ENCODE data around the gene PRR29.

Gene PRR29

DNA sequence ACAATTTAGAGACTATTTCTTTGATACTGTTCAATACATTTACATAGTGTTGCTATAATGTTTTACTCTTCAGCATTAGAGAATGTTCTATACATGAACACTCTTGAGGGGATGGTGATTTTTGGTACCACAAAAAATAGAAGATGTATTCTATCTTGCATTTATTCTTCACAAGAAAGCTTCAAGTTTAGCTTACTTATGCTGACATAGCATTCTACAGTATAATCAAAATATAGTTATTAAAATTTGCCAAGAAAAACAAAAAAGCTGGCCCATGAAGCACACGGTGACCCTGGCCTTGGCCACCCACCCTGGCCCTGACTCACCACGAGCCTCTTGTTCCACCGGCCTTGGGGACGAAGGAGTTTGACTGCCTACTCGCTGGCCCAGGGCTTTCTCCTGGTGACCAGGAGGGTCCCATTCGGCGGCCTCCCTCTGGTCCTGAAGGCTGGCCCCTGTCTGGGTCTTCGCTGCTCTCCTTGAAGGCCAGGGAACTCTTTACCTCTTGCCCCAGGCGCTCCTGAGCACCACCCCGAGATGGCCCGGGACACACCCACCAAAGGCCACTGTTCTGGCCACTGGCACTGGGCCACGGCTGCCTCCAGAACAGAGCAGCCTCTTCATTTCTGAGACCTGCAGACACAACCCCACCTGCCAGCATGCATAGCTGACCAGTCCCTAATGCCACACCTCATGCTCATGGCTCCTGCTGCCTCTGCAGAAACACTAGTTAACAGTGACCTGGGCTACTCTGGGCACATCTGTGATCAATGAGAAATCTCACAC is 44.7 kb downstream of the PRR29 start:
- DNase-seq (ENCODE audit: low spot score), result no peak

GRCh38 chr17:64045176-64045575 is 47.0 kb downstream of the PRR29 start:
- no peak for DNase-seq (ENCODE audit: low spot score)

- no peak for DNase-seq (ENCODE audit: low spot score)
These were observed 50.7 kb downstream of the PRR29 start for GRCh38 chr17:64048805-64049204.

GRCh38 chr17:64051153-64051552 is 53.0 kb downstream of the PRR29 start:
- DNase-seq (ENCODE audit: low spot score), result peak; percentile 62

GRCh38 chr17:64053101-64053500 is 55.0 kb downstream of the PRR29 start:
- DNase-seq (ENCODE audit: low spot score), result no peak

Data from activated CD4-positive, alpha-beta T cell treated with anti-CD3 and anti-CD28 coated beads, Interleukin-2, Interleukin-4, amounts not matched to agents 100 ng/mL and 50 ng/mL, durations not matched to agents 16 hours and 8 hours (primary cell).